ENCODE measurements around the gene PAK4. TPM values are rescaled to one million over a fixed set of nuclear protein-coding genes. Genes with fewer than 3 reads are reported as not detected.

The PAK4 gene
- total RNA-seq, 1 donor from 2014 or later, result 48.8 TPM

DNA sequence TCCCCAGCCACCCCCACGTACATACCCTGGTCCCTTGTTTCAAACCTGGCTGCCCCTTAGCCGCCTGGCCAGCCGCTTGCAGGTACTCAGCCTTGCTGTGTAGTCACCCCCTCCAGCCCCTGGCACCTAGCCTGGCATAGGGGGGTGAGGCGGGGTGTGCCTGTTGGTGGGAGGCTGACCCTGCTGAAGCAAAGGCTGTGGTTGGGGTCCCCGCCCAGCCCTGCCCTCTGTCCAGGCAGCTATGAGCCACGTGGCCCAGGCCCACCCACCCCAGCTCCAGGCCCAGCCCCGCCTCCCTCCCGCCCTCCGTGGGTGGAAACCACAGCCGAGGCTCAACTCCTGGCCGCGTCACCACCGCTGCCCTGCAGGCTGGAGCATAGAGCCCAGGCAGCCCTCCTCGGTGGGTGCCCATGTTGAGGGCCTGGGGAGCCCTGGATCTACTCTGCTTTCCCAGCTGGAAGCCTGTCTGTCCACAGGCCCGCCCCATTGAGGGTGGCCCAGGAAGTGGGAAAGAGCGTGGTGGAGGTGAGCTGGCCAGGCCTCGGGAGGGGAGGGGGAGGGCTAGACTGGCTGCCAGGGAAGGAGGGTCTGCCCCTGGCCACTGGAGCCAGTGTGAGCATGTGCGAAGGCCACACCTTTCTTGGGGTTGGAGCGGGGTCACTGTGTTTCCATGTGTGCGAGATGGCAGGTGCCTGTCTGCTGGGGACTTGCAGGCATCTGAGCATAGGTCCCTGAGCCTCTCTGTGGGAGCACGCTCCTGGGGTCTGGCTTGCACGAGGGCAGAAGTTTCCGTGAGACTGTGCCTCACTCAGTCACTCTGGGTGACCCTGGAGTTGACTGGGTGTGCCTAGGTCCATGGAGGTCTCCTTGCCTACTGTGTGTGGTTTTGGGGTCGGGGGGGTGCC lies 31.0 kb downstream of the PAK4 start:
- no peak for DNase-seq (ENCODE audit: low spot score)
- no peak overlapping the region for H3K27ac Mint-ChIP-seq (ENCODE audit: unreplicated experiment)
- TF ChIP-seq, protein P1, sequence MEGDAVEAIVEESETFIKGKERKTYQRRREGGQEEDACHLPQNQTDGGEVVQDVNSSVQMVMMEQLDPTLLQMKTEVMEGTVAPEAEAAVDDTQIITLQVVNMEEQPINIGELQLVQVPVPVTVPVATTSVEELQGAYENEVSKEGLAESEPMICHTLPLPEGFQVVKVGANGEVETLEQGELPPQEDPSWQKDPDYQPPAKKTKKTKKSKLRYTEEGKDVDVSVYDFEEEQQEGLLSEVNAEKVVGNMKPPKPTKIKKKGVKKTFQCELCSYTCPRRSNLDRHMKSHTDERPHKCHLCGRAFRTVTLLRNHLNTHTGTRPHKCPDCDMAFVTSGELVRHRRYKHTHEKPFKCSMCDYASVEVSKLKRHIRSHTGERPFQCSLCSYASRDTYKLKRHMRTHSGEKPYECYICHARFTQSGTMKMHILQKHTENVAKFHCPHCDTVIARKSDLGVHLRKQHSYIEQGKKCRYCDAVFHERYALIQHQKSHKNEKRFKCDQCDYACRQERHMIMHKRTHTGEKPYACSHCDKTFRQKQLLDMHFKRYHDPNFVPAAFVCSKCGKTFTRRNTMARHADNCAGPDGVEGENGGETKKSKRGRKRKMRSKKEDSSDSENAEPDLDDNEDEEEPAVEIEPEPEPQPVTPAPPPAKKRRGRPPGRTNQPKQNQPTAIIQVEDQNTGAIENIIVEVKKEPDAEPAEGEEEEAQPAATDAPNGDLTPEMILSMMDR (IDR thresholded peaks at IDR 0.05; ENCODE audit: unreplicated experiment), result no peak
- H3K27me3 Mint-ChIP-seq (ENCODE audit: unreplicated experiment), result peaks cover 8% of the 10 kb centered on the region
- peaks cover 40% of the 10 kb centered on the region for H3K4me1 Mint-ChIP-seq (ENCODE audit: unreplicated experiment)
- H3K9me3 Mint-ChIP-seq (ENCODE audit: unreplicated experiment), result no peaks in the 10 kb centered on the region
- H3K36me3 Mint-ChIP-seq (ENCODE audit: low read depth, unreplicated experiment), result peaks cover 11% of the 10 kb centered on the region
- H3K4me3 Mint-ChIP-seq (ENCODE audit: unreplicated experiment), result no peak overlapping the region

DNA sequence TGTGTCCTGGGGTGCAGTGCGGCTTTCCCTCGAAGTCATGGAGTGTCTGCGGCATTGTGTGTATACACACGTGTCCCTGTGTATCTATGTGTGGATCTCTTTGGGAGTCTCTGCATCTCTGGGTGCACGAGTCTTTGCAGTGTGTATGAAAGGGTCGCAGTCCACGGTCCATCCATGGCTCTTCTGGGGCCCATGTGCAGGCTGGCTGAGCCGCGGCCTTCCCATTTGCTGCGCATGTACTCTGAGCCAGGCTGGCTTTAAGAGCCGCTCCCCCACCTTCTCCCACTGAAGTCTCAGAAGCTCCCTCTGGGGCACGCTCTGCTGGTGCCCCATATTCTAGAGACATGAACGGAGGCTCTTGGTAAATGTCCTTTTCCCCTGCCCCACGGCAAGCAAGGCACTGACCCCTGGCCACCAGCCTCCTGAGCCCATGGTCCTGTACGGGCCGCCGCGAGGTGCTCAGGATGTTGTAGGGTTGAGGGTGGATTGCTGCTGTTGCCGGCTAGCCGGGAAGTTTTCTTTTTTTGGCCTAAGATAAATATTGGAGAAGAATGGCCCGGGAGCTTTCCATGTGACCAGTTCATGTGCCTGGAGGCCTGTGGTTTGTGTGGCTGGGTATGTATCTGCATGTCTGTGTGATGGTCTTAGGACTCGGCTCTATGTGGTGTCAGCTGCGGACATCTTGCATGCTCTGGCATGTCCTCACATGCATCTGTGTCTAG lies 31.9 kb downstream of the PAK4 start:
- Mint-ChIP-seq H3K27ac (ENCODE audit: unreplicated experiment) (no peak overlapping the region), H3K36me3 (ENCODE audit: low read depth, unreplicated experiment) (peaks cover 11% of the 10 kb centered on the region), H3K9me3 (ENCODE audit: unreplicated experiment) (no peaks in the 10 kb centered on the region), H3K27me3 (ENCODE audit: unreplicated experiment) (peaks cover 8% of the 10 kb centered on the region), H3K4me1 (ENCODE audit: unreplicated experiment) (peaks cover 40% of the 10 kb centered on the region), H3K4me3 (ENCODE audit: unreplicated experiment) (no peak overlapping the region)
- DNase-seq (ENCODE audit: low spot score), result no peak
- TF ChIP-seq, protein P1 (IDR thresholded peaks at IDR 0.05; ENCODE audit: unreplicated experiment), result no peak

DNA sequence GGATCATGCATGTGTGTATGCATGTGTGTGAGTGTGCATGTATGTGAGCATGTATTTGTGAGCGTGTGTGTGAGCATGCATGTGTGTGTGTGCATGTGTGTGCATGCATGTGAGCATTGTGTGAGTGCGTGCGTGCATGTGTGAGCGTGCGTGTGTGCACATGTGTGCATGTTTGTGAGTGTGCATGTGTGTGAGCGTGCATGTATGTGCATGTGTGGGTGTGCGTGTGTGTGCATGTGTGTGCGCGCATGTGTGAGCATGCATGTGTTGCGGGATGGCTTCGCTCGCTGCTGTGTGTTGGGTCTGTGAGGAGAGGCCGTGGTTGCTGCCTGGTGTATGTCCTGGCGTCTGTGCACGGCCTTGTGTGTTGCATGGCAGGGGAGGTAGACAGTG lies 32.4 kb downstream of the PAK4 start:
- peaks cover 11% of the 10 kb centered on the region for H3K36me3 Mint-ChIP-seq (ENCODE audit: low read depth, unreplicated experiment)
- TF ChIP-seq, protein P1 (IDR thresholded peaks at IDR 0.05; ENCODE audit: unreplicated experiment), result no peak
- no peak overlapping the region for H3K4me3 Mint-ChIP-seq (ENCODE audit: unreplicated experiment)
- DNase-seq (ENCODE audit: low spot score), result no peak
- H3K9me3 Mint-ChIP-seq (ENCODE audit: unreplicated experiment), result no peaks in the 10 kb centered on the region
- peaks cover 40% of the 10 kb centered on the region for H3K4me1 Mint-ChIP-seq (ENCODE audit: unreplicated experiment)
- peaks cover 8% of the 10 kb centered on the region for H3K27me3 Mint-ChIP-seq (ENCODE audit: unreplicated experiment)
- H3K27ac Mint-ChIP-seq (ENCODE audit: unreplicated experiment), result no peak overlapping the region

DNA sequence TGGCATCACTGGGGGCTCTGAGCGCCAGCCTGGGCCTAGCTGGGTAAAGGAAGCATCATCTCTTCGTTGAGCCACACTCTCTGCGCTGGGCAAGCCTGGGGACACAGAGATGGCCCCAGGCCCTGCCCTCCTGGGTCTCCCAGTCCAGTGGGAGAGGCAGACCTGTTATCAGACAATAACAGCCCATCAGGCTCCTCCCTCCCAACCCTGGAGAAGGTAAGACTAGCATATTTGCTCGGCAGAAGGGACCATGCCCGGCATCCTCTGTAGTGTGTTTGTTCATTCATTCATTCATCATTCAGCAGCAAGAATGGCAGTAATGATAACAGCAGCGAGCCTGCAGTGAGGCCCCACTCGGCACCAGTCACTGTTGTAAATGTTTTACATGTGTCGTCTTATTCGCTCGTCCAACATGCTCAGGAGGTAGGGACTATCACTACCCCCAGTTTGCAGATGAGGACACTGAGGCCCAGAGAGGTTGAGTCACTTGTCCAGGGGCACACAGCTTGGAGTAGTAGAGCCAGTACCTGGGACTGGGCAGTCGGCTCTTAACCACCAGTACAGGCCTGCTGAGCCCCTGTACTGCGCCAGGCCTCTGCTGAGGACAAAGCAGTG lies 33.2 kb downstream of the PAK4 start:
- Mint-ChIP-seq H3K36me3 (ENCODE audit: low read depth, unreplicated experiment) (peaks cover 11% of the 10 kb centered on the region), H3K4me3 (ENCODE audit: unreplicated experiment) (no peak overlapping the region), H3K27ac (ENCODE audit: unreplicated experiment) (no peak overlapping the region), H3K27me3 (ENCODE audit: unreplicated experiment) (peaks cover 8% of the 10 kb centered on the region), H3K4me1 (ENCODE audit: unreplicated experiment) (peaks cover 39% of the 10 kb centered on the region), H3K9me3 (ENCODE audit: unreplicated experiment) (no peaks in the 10 kb centered on the region)
- DNase-seq (ENCODE audit: low spot score), result no peak
- TF ChIP-seq, protein P1 (IDR thresholded peaks at IDR 0.05; ENCODE audit: unreplicated experiment), result no peak

Data from endothelial cell (in vitro differentiated cells).